K562 (cell line): ENCODE data around the gene ZNF8. TPM values are rescaled to one million over a fixed set of nuclear protein-coding genes. Genes with fewer than 3 reads are reported as not detected.

Experiments
- ATAC-seq: fragments of 200-7000 bp; cut with Tn5 transposase; 3 replicates; pipeline ENCODE4 v1.9.1; 2020; ENCODE audit warnings: moderate library complexity
- BruUV-seq: library from RNA; stranded (reverse); fragments of 400-500 nt; replicated peaks from 2 replicates; lab custom pipeline; 2021; lab: Mats Ljungman, UMichigan
- CTCF ChIA-PET: fragments of 300-600 bp; formaldehyde crosslinking; extraction: SDS; loops from one replicate; lab custom pipeline; 2021; ENCODE audit warnings: low intra/inter-chr PET ratio; lab: Yijun Ruan, JAX
- POLR2A ChIA-PET: fragments of 300-600, 350-650 bp; sonication (Branson Sonifier 250); formaldehyde crosslinking; extraction: SDS; loops from one replicate; lab custom pipeline; 2021; ENCODE audit warnings: antibody characterized with exemption, inconsistent platforms; lab: Yijun Ruan, JAX
- DNase-seq, 4 experiments: peaks; one replicate each; pipeline versions ENCODE4 v3.0.0 to v3.0.0-alpha.2; 2011 to 2018; ENCODE audit warnings: low spot score in 3 of 4, mixed read lengths in 3 of 4; ENCODE audit errors: extremely low read depth in 1 of 4
- FAIRE-seq: peaks from 2 replicates; lab custom pipeline; 2011; peaks lifted over from hg19 to GRCh38; lab: Jason Lieb, UNC
- H2AFZ ChIP-seq: 2 replicates; pipeline ENCODE4 v1.6.0; 2011; ENCODE audit warnings: low read depth, low read length, control low read depth, inconsistent platforms
- H3K27ac ChIP-seq: fragments of 200-600 bp; 3 replicates; pipeline ENCODE4 v1.8.0; 2011; ENCODE audit warnings: low read depth, mild to moderate bottlenecking, control low read depth, inconsistent platforms, low read length, moderate library complexity, mixed read lengths; ENCODE audit errors: extremely low read depth
- H3K27me3 ChIP-seq, 2 experiments: fragments of 300-600 bp in 1 of 2; 2 replicates in 1 of 2; 3 replicates in 1 of 2; pipeline versions ENCODE4 v1.6.0 to v1.8.0; 2011; ENCODE audit warnings: inconsistent platforms in 2 of 2, low read length in 2 of 2, mild to moderate bottlenecking in 1 of 2, mixed read lengths in 1 of 2, moderate library complexity in 1 of 2; ENCODE audit not compliant: control insufficient read depth in 2 of 2, insufficient read depth in 2 of 2
- H3K36me3 ChIP-seq: fragments of 300-600 bp; 3 replicates; pipeline ENCODE4 v1.8.0; 2011; ENCODE audit warnings: mild to moderate bottlenecking, low read length, inconsistent platforms; ENCODE audit not compliant: control insufficient read depth, insufficient read depth
- H3K4me1 ChIP-seq, 2 experiments: fragments of 200-600 bp in 1 of 2; replicated peaks in 1 of 2; 2 replicates in 1 of 2; 3 replicates in 1 of 2; pipeline versions ENCODE4 v1.5.1 to v1.8.0; 2011; ENCODE audit warnings: inconsistent platforms in 2 of 2, low read length in 2 of 2, mild to moderate bottlenecking in 1 of 2, mixed read lengths in 1 of 2, moderate library complexity in 1 of 2; ENCODE audit not compliant: control insufficient read depth in 2 of 2, insufficient read depth in 2 of 2
- H3K4me2 ChIP-seq: 2 replicates; pipeline ENCODE4 v1.6.1; 2011; ENCODE audit warnings: low read length, control low read depth, inconsistent platforms, mixed read lengths; ENCODE audit not compliant: insufficient read depth
- H3K4me3 ChIP-seq: fragments of 200-600 bp; sonication (generic), shearing (Covaris generic); 2 replicates; pipeline ENCODE4 v1.5.1; 2016; ENCODE audit warnings: control low read depth, inconsistent platforms
- H3K79me2 ChIP-seq: fragments of 200-600 bp; 3 replicates; pipeline ENCODE4 v1.8.0; 2011; ENCODE audit warnings: low read length, inconsistent platforms; ENCODE audit not compliant: control insufficient read depth, insufficient read depth
- H3K9ac ChIP-seq, 2 experiments: 2 replicates each; pipeline versions ENCODE4 v1.6.0 to v1.6.1; 2011; ENCODE audit warnings: low read depth in 2 of 2, low read length in 2 of 2, control low read depth in 1 of 2, inconsistent platforms in 1 of 2, mild to moderate bottlenecking in 1 of 2, mixed read lengths in 1 of 2; ENCODE audit not compliant: insufficient read depth in 1 of 2
- H3K9me1 ChIP-seq: one replicate; pipeline ENCODE4 v1.6.0; 2011; ENCODE audit warnings: inconsistent platforms, mild to moderate bottlenecking, low read length, moderate library complexity; ENCODE audit not compliant: control insufficient read depth, insufficient read depth
- H3K9me3 ChIP-seq: replicated peaks from 2 replicates; pipeline ENCODE4 v1.5.1; 2011; ENCODE audit warnings: low read depth, low read length, inconsistent platforms; ENCODE audit not compliant: control insufficient read depth, insufficient read depth
- H4K20me1 ChIP-seq: replicated peaks from 2 replicates; pipeline ENCODE4 v1.6.1; 2011; ENCODE audit warnings: low read length, inconsistent platforms, mixed read lengths; ENCODE audit not compliant: control insufficient read depth, insufficient read depth
- ARNT ChIP-seq, 2 experiments: fragments of 450-650 bp; IDR thresholded peaks; 2 replicates each; pipeline ENCODE4 v1.6.1; 2016; ENCODE audit warnings: mild to moderate bottlenecking in 1 of 2
- ELF1 ChIP-seq: fragments of 200-800 bp; sonication (Bioruptor generic); IDR thresholded peaks from 2 replicates; pipeline ENCODE4 v1.6.1; 2016; ENCODE audit warnings: missing genetic modification characterization, missing compliant biosample characterization
- FOSL1 ChIP-seq: fragments of 200-800 bp; sonication (Bioruptor generic); conservative IDR thresholded peaks from 2 replicates; pipeline ENCODE4 v1.6.1; 2016; ENCODE audit warnings: missing genetic modification characterization, missing compliant biosample characterization
- GTF2E2 ChIP-seq: fragments of 200-800 bp; sonication (Bioruptor generic); IDR thresholded peaks from 2 replicates; pipeline ENCODE4 v1.6.1; 2016; ENCODE audit warnings: missing genetic modification characterization, missing compliant biosample characterization
- MXI1 ChIP-seq: IDR thresholded peaks from 2 replicates; pipeline ENCODE4 v1.6.1; 2011; ENCODE audit warnings: low read depth, mild to moderate bottlenecking, improper control_type of control experiment, low read length
- NBN ChIP-seq: fragments of 450-650 bp; IDR thresholded peaks from 2 replicates; pipeline ENCODE4 v1.6.1; 2016; ENCODE audit warnings: low read depth, mild to moderate bottlenecking
- RFX1 ChIP-seq: fragments of 450-650 bp; IDR thresholded peaks from 2 replicates; pipeline ENCODE4 v1.6.1; 2016; ENCODE audit warnings: mild to moderate bottlenecking, moderate library complexity
- TRIM28 ChIP-seq: fragments of 450-650 bp; IDR thresholded peaks from 2 replicates; pipeline ENCODE4 v1.6.1; 2017
- WGBS: fragments of 100-300 bp; shearing (Covaris generic); methylation state at CpG from one replicate; pipeline ENCODE4 v1.1.6; 2016; ENCODE audit warnings: low coverage, mixed read lengths; ENCODE audit not compliant: insufficient coverage; ENCODE audit errors: missing lambda C conversion rate; 5-methylcytosine and 5-hydroxymethylcytosine counted together
- in situ Hi-C: fragments of 300-500 bp; cut with MboI; formaldehyde crosslinking; loops from 4 replicates; pipeline ENCODE4 v1.15.0; 2018; ENCODE audit warnings: inconsistent platforms, mixed read lengths
- intact Hi-C: fragments of 100-400 bp; cut with micrococcal nuclease; formaldehyde crosslinking; loops from 2 replicates; pipeline ENCODE4 v1.14.2; 2022
- polyA plus RNA-seq, 8 experiments: library from polyadenylated mRNA; depleted of rRNA in 4 of 8; stranded (reverse) in 5 of 8; unstranded in 3 of 8; fragments of >200 nt; fragmentation: Nextera tagmentation in 2 of 8; fragmentation: Illumina TruSeq in 1 of 8; extraction: Ambion mirVana in 2 of 8; extraction: Trizol in 1 of 8; gene quantifications; 2 replicates each; pipeline versions ENCODE4 v1.2.1 to v1.2.3, GENCODE V29; 2011 to 2014; ENCODE audit warnings: inconsistent platforms in 1 of 8, missing spikeins in 1 of 8
- total RNA-seq, 7 experiments: library from RNA; depleted of rRNA in 6 of 7; stranded (reverse); fragments of >200 nt in 6 of 7; fragmentation: Illumina TruSeq in 2 of 7; extraction: Trizol in 2 of 7; gene quantifications; 2 replicates each; pipeline versions ENCODE4 v1.2.1 to v1.2.3, GENCODE V29; 2011 to 2021; ENCODE audit warnings: low replicate concordance in 1 of 7

Gene ZNF8
- total and polyA plus RNA-seq, 9 of the 15 experiments (the other 6 are each of a cell fraction or from before 2014, with no cell fraction given): 0.71 to 7.7 (median 4.7) TPM

DNA sequence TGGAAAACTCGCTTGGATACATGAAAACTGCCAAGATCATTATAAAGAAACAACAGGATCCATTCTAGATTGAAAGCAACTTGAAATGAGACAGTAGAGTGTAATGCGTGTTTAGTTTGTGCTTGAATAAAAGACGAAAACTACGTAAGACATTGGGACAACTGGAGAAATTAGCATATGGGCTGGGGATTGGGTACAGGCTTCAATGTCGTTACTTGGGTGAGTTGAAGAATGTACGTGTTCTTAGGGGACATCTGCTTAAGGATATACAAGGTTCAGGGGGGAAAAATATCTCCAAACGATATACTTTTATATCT, 26.0 kb downstream of the ZNF8 start:
- Histone ChIP-seq H3K27ac (peak overlapping the region; percentile 98), H3K9me3 (peaks cover 3% of the 10 kb centered on the region), H3K4me2 (peak overlapping the region; percentile 99), H3K4me1 (peaks cover 7 to 15% of the 10 kb centered on the region in 2 experiments; a peak in 4 of 5 replicates), H3K27me3 (no peaks in the 10 kb centered on the region), H3K4me3 (peak overlapping the region; percentile 98), H3K9me1 (no peaks in the 10 kb centered on the region), H3K9ac (peak overlapping the region in 1 of 2 experiments; percentile 91; a peak in 2 of 4 replicates), H2AFZ (peak overlapping the region; percentile 96), H3K36me3 (peaks cover 61% of the 10 kb centered on the region), H4K20me1 (no peaks in the 10 kb centered on the region), H3K79me2 (peaks cover 40% of the 10 kb centered on the region)
- POLR2A ChIA-PET: interaction anchor here (0.6 to 4.2 kb wide), 6 partner anchors 8 to 271 kb away, joined by 3 to 27 read pairs (median 4); partner anchors contain the start of gene ZNF8
- no TSS peak for BruUV-seq
- ATAC-seq: peak; percentile 53
- intact Hi-C loops (loop anchor here (1.0 to 2.0 kb wide), 3 partner anchors 22 to 58 kb away; partner anchors contain the start of genes ZNF497, ZNF8 and ZSCAN22), in situ Hi-C loops (no loop called here)
- FAIRE-seq: no peak
- 7% methylated on average over 7 of the region's 7 CpGs for WGBS
- TF ChIP-seq NBN (0 out of 2 replicates have a peak, but pooled peaks have one; percentile 9), ELF1 (tag) (no peak), MXI1 (0 out of 2 replicates have a peak, but pooled peaks have one; percentile 13), FOSL1 (tag) (peak; percentile 7; the same call in 1 of the 2 replicates), GTF2E2 (tag) (peak; percentile 90), RFX1 (0 out of 2 replicates have a peak, but pooled peaks have one; percentile 13), ARNT (IDR thresholded peaks at IDR 0.05) (0 out of 4 replicates have a peak, but pooled peaks of 1 of the 2 experiments have one; percentile 27), TRIM28 (no peak)
- CTCF ChIA-PET: no interaction called here
- DNase-seq: peak in 1 of 4 experiments; percentile 58
